ENCODE data around the gene VLDLR. TPM values are rescaled to one million over a fixed set of nuclear protein-coding genes. Genes with fewer than 3 reads are reported as not detected.

VLDLR gene
- total RNA-seq, 6 experiments from 2014 or later: 0.72 to 12.9 (median 3.5) TPM

DNA sequence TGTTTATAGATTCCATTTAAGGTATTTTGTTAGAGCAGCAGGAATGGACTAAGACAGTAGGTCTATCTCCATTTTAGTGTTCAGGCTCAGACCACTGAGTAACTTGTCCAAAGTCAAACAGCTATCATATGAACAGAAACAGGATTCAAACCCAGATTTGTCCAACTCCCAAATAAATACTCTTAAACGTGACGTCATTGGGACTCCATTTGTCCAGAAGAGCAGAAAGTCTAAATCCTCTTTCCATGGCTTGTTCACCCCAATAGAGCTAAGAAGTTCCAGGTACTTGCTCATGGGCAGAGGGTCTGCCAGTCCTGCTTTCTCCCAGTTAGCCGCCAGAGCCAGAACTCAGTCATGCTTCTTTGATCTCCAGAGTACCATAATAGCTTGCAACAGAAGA lies 16.3 kb upstream of the VLDLR start:
- H3K36me3 ChIP-seq: no peaks in the 10 kb centered on the region
- no peak overlapping the region for H3K27ac ChIP-seq
- no peak overlapping the region for H3K4me3 ChIP-seq
- intact Hi-C loops (cut with DNase I): no loop called here
- DNase-seq: no peak
- H3K27me3 ChIP-seq: no peaks in the 10 kb centered on the region
- no peaks in the 10 kb centered on the region for H3K4me1 ChIP-seq
- H3K9me3 ChIP-seq: no peaks in the 10 kb centered on the region
- TF ChIP-seq, protein P1, sequence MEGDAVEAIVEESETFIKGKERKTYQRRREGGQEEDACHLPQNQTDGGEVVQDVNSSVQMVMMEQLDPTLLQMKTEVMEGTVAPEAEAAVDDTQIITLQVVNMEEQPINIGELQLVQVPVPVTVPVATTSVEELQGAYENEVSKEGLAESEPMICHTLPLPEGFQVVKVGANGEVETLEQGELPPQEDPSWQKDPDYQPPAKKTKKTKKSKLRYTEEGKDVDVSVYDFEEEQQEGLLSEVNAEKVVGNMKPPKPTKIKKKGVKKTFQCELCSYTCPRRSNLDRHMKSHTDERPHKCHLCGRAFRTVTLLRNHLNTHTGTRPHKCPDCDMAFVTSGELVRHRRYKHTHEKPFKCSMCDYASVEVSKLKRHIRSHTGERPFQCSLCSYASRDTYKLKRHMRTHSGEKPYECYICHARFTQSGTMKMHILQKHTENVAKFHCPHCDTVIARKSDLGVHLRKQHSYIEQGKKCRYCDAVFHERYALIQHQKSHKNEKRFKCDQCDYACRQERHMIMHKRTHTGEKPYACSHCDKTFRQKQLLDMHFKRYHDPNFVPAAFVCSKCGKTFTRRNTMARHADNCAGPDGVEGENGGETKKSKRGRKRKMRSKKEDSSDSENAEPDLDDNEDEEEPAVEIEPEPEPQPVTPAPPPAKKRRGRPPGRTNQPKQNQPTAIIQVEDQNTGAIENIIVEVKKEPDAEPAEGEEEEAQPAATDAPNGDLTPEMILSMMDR (IDR thresholded peaks at IDR 0.05): no peak
- TF ChIP-seq POLR2A (IDR thresholded peaks at IDR 0.05): no peak
- no peak for ATAC-seq
- 88% methylated on average over 3 of the region's 3 CpGs for WGBS (ENCODE audit: insufficient coverage, low coverage, low lambda C conversion rate, missing lambda C conversion rate)

DNA sequence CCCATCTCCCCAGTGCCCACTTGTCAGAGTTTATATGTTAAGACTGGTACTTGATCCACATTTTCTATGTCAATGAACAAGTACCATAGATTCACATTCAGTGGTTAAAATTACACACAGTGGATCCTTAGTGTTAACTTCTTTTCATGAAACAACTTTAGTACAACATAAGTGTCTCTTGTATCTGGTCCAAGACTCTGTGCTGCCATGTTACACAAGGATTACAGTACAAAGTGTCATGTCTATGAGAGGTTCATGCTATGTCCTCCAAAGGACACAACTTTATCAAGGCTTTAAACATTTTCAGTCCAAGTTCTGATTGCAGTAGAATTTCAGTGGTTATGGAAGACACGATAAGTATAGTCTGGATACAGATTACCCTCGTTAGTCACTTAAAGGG lies 13.3 kb upstream of the VLDLR start:
- ATAC-seq (no peak), DNase-seq (no peak)
- 57% methylated on average over 2 of the region's 2 CpGs for WGBS (ENCODE audit: insufficient coverage, low coverage, low lambda C conversion rate, missing lambda C conversion rate)
- TF ChIP-seq POLR2A (IDR thresholded peaks at IDR 0.05): no peak
- TF ChIP-seq, protein P1 (IDR thresholded peaks at IDR 0.05): no peak
- Histone ChIP-seq H3K27ac (no peak overlapping the region), H3K4me3 (no peak overlapping the region), H3K4me1 (no peaks in the 10 kb centered on the region), H3K27me3 (no peaks in the 10 kb centered on the region), H3K36me3 (no peaks in the 10 kb centered on the region), H3K9me3 (no peaks in the 10 kb centered on the region)
- intact Hi-C loops (cut with DNase I): no loop called here

DNA sequence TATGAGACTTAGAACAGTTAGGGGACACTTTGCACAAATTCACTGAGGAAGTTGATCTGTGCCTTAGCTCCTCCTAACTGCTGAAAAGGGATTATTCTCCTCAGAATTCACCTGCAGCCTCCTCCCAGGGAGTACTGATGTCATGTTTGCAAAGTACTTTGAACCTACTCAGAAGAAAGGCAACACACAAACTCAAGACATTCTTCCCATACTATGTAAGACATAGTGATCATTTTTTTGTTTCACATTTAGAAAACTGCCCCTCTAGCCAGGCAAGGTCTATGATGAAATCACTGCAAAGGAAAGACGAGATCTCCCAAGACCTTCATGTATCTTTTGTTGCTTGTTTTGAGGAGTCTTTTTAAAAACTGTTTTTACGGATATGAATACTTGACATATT lies 10.6 kb upstream of the VLDLR start:
- H3K4me3 ChIP-seq: no peak overlapping the region
- intact Hi-C loops (cut with DNase I): no loop called here
- TF ChIP-seq, protein P1 (IDR thresholded peaks at IDR 0.05): no peak
- no peak for TF ChIP-seq POLR2A (IDR thresholded peaks at IDR 0.05)
- H3K27me3 ChIP-seq: no peaks in the 10 kb centered on the region
- no peaks in the 10 kb centered on the region for H3K4me1 ChIP-seq
- DNase-seq (no peak), ATAC-seq (no peak)
- WGBS (ENCODE audit: insufficient coverage, low coverage, low lambda C conversion rate, missing lambda C conversion rate): 60% methylated on average over 2 of the region's 2 CpGs
- H3K36me3 ChIP-seq: no peaks in the 10 kb centered on the region
- H3K27ac ChIP-seq: no peak overlapping the region
- H3K9me3 ChIP-seq: no peaks in the 10 kb centered on the region

- no peak for DNase-seq
- TF ChIP-seq POLR2A (IDR thresholded peaks at IDR 0.05): no peak
- TF ChIP-seq, protein P1 (IDR thresholded peaks at IDR 0.05): no peak
- Histone ChIP-seq H3K27me3 (no peaks in the 10 kb centered on the region), H3K9me3 (no peaks in the 10 kb centered on the region), H3K27ac (no peak overlapping the region), H3K4me1 (no peaks in the 10 kb centered on the region), H3K4me3 (no peak overlapping the region), H3K36me3 (no peaks in the 10 kb centered on the region)
- intact Hi-C loops (cut with DNase I): no loop called here
- no peak for ATAC-seq
- 55% methylated on average over 2 of the region's 2 CpGs for WGBS (ENCODE audit: insufficient coverage, low coverage, low lambda C conversion rate, missing lambda C conversion rate)
Measured at GRCh38 chr9:2611961-2612360, 9.6 kb upstream of the VLDLR start.

DNA sequence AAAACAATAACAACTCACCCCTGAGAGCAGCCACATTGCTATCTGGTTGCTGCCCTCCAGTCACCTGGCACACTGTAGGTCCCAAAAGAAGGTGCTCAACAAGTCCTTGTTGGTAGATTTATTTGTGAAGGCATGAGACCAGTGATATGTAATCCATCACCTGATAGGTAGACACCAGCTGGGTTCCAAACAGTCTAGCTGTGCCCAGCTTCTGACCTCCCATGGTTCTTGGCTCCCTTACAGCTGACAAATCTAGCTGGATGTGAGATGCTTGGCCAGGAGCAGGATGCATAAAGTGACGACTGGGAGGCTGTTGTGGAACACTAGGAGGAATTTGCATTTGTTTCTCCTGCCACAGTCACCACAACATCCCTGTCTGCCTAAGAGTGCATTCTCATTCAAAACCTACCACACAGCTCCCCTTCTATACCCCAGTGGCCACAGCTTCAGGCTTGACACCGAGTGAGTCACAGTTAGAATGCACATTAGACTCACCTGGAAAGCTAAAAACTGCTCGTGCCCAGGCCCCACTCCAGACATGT lies 7.8 kb upstream of the VLDLR start:
- DNase-seq (no peak), ATAC-seq (no peak)
- H3K36me3 ChIP-seq: no peaks in the 10 kb centered on the region
- no peak overlapping the region for H3K4me3 ChIP-seq
- H3K27ac ChIP-seq: no peak overlapping the region
- intact Hi-C loops (cut with DNase I): no loop called here
- no peaks in the 10 kb centered on the region for H3K27me3 ChIP-seq
- H3K4me1 ChIP-seq: no peaks in the 10 kb centered on the region
- 72% methylated on average over 2 of the region's 3 CpGs for WGBS (ENCODE audit: insufficient coverage, low coverage, low lambda C conversion rate, missing lambda C conversion rate)
- no peaks in the 10 kb centered on the region for H3K9me3 ChIP-seq
- TF ChIP-seq, protein P1 (IDR thresholded peaks at IDR 0.05): no peak
- TF ChIP-seq POLR2A (IDR thresholded peaks at IDR 0.05): no peak
